ENCODE measurements around the gene DNM2. TPM values are rescaled to one million over a fixed set of nuclear protein-coding genes. Genes with fewer than 3 reads are reported as not detected.

DNM2 gene
- total and polyA plus RNA-seq, 9 of the 15 experiments (the other 6 are each of a cell fraction or from before 2014, with no cell fraction given): 2.2 to 161 (median 72.6) TPM

GRCh38 chr19:10830931-10831779, 113.3 kb downstream of the DNM2 start (continued):
- TF ChIP-seq REST (IDR thresholded peaks at IDR 0.05; ENCODE audit: borderline replicate concordance) (no peak), REST (CRISPR knock-in tag; IDR thresholded peaks at IDR 0.05; ENCODE audit: low read depth) (no peak), FUS (optimal IDR thresholded peaks at IDR 0.05; ENCODE audit: low read depth, low read length) (no peak), ZNF449 (CRISPR knock-in tag; IDR thresholded peaks at IDR 0.05) (no peak), ELK1 (CRISPR knock-in tag; IDR thresholded peaks at IDR 0.05) (no peak), ELF4 (CRISPR knock-in tag; IDR thresholded peaks at IDR 0.05) (no peak), ADNP (tag; IDR thresholded peaks at IDR 0.05) (no peak), ATF7 (IDR thresholded peaks at IDR 0.05) (no peak), SRSF3 (IDR thresholded peaks at IDR 0.05; ENCODE audit: insufficient read depth, low read length) (no peak), NR0B1 (IDR thresholded peaks at IDR 0.05; ENCODE audit: partially characterized antibody) (no peak), VEZF1 (CRISPR knock-in tag; IDR thresholded peaks at IDR 0.05) (no peak), POLR2G (IDR thresholded peaks at IDR 0.05; ENCODE audit: low read depth, low read length) (peak; percentile 75), ASH1L (IDR thresholded peaks at IDR 0.05; ENCODE audit: borderline replicate concordance, low read depth, partially characterized antibody) (no peak)
